GM18858 (cell line): Measurements from ENCODE around the gene HSD17B10.
"Not testable (repeated sequence)": the region's sequence is repeated elsewhere in the genome, so short reads cannot be mapped to it uniquely, and the experiment has no call there.

Experiments
- ATAC-seq: cut with Tn5 transposase; IDR thresholded peaks from one replicate; pipeline ENCODE4 v1.9.1; 2021; ENCODE audit not compliant: unreplicated experiment

HSD17B10 gene

GRCh38 chrX:53433651-53434639 is at the start of gene HSD17B10:
HSD17B10 (minus strand) TSS chrX:53434370; CDS start chrX:53434345, 25 bp downstream.
- peak; percentile 75 for ATAC-seq

GRCh38 chrX:53483416-53483815 is 49.2 kb upstream of the HSD17B10 start:
- ATAC-seq: no peak

GRCh38 chrX:53481816-53482465 is 47.8 kb upstream of the HSD17B10 start:
- ATAC-seq: no peak

GRCh38 chrX:53481093-53481492 is 46.9 kb upstream of the HSD17B10 start:
- no peak for ATAC-seq

- no peak for ATAC-seq
These were observed 45.1 kb upstream of the HSD17B10 start for GRCh38 chrX:53479301-53479700.

GRCh38 chrX:53476371-53476770 is 42.2 kb upstream of the HSD17B10 start:
- ATAC-seq: no peak

GRCh38 chrX:53474707-53475106 is 40.5 kb upstream of the HSD17B10 start:
- no peak for ATAC-seq

- ATAC-seq: no peak
These were observed 37.2 kb upstream of the HSD17B10 start for GRCh38 chrX:53471346-53471745.

GRCh38 chrX:53468659-53469058 is 34.5 kb upstream of the HSD17B10 start:
- ATAC-seq: not testable (repeated sequence)

- no peak for ATAC-seq
These were observed 23.9 kb upstream of the HSD17B10 start for GRCh38 chrX:53458082-53458481.

- no peak for ATAC-seq
These were observed 22.1 kb upstream of the HSD17B10 start for GRCh38 chrX:53456254-53456653.

GRCh38 chrX:53452812-53453211 is 18.6 kb upstream of the HSD17B10 start:
- ATAC-seq: no peak

- no peak for ATAC-seq
These were observed 15.5 kb upstream of the HSD17B10 start for GRCh38 chrX:53449632-53450031.

GRCh38 chrX:53447441-53447840 is 13.3 kb upstream of the HSD17B10 start:
- no peak for ATAC-seq

GRCh38 chrX:53445977-53446376 is 11.8 kb upstream of the HSD17B10 start:
- ATAC-seq: no peak

GRCh38 chrX:53442322-53442631 is 8.1 kb upstream of the HSD17B10 start:
- ATAC-seq: no peak

GRCh38 chrX:53441531-53442321 is 7.6 kb upstream of the HSD17B10 start:
- ATAC-seq: peak; percentile 70

- ATAC-seq: no peak
These were observed 6.7 kb upstream of the HSD17B10 start for GRCh38 chrX:53440621-53441517.

- no peak for ATAC-seq
These were observed 5.9 kb upstream of the HSD17B10 start for GRCh38 chrX:53440101-53440500.

- ATAC-seq: no peak
These were observed 4.7 kb upstream of the HSD17B10 start for GRCh38 chrX:53438832-53439230.
